Smooth muscle cell (in vitro differentiated cells): ENCODE results near the gene FAM180A. TPM values are rescaled to one million over a fixed set of nuclear protein-coding genes. Genes with fewer than 3 reads are reported as not detected.

Experiments used
- DNase-seq: peaks from one replicate; lab custom pipeline; 2025; ENCODE audit not compliant: unreplicated experiment; lab: John Stamatoyannopoulos, UW
- H2AFZ ChIP-seq: fragments of 200-600 bp; sonication (generic); 2 replicates; pipeline ENCODE4 v1.6.0; 2016; ENCODE audit warnings: antibody characterized with exemption, low read depth, mild to moderate bottlenecking
- H3F3A ChIP-seq: fragments of 200-600 bp; sonication (generic); 2 replicates; pipeline ENCODE4 v1.6.0; 2017; ENCODE audit warnings: antibody characterized with exemption, low read depth
- H3K27ac ChIP-seq: fragments of 200-600 bp; sonication (generic); 2 replicates; pipeline ENCODE4 v1.5.1; 2016; ENCODE audit warnings: low read depth, mild to moderate bottlenecking
- H3K27me3 ChIP-seq: fragments of 200-600 bp; sonication (generic); 2 replicates; pipeline ENCODE4 v1.6.1; 2016; ENCODE audit warnings: low read depth, mild to moderate bottlenecking
- H3K36me3 ChIP-seq: fragments of 200-600 bp; sonication (generic); 2 replicates; pipeline ENCODE4 v1.5.1; 2016; ENCODE audit warnings: low read depth
- H3K4me1 ChIP-seq: fragments of 200-600 bp; sonication (generic); 2 replicates; pipeline ENCODE4 v1.5.1; 2016; ENCODE audit warnings: low read depth
- H3K4me2 ChIP-seq: fragments of 200-600 bp; sonication (generic); 2 replicates; pipeline ENCODE4 v1.6.0; 2016; ENCODE audit warnings: mild to moderate bottlenecking
- H3K4me3 ChIP-seq: fragments of 200-600 bp; sonication (generic); 2 replicates; pipeline ENCODE4 v1.5.1; 2016; ENCODE audit warnings: mild to moderate bottlenecking
- H3K79me2 ChIP-seq: fragments of 200-600 bp; sonication (generic); 2 replicates; pipeline ENCODE4 v1.6.0; 2016; ENCODE audit warnings: low read depth, mild to moderate bottlenecking
- H3K9ac ChIP-seq: fragments of 200-600 bp; sonication (generic); 2 replicates; pipeline ENCODE4 v1.6.0; 2016; ENCODE audit warnings: low read depth
- H3K9me3 ChIP-seq: fragments of 200-600 bp; sonication (generic); replicated peaks from 2 replicates; pipeline ENCODE4 v1.5.1; 2016; ENCODE audit warnings: low read depth
- H4K20me1 ChIP-seq: fragments of 200-600 bp; sonication (generic); 2 replicates; pipeline ENCODE4 v1.6.0; 2016; ENCODE audit warnings: low read depth
- WGBS: methylation state at CpG from one replicate; pipeline ENCODE4 v1.1.7; 2016; ENCODE audit warnings: low lambda C conversion rate; 5-methylcytosine and 5-hydroxymethylcytosine counted together
- polyA plus RNA-seq: library from polyadenylated mRNA; unstranded; fragments of >200 nt; fragmentation: Nextera tagmentation; extraction: Ambion mirVana; gene quantifications from 2 replicates; pipeline ENCODE4 v1.2.1, GENCODE V29; 2016
- total RNA-seq: library from RNA; depleted of rRNA; stranded (reverse); fragments of >200 nt; gene quantifications from 2 replicates; pipeline ENCODE4 v1.2.3, GENCODE V29; 2014
- TF ChIP-seq, protein P1 (sequence below): fragments of 200-600 bp; sonication (generic); IDR thresholded peaks from 2 replicates; pipeline ENCODE4 v1.5.1; 2017; ENCODE audit warnings: borderline replicate concordance, mild to moderate bottlenecking, antibody characterized with exemption; ENCODE audit not compliant: insufficient read depth, poor library complexity, severe bottlenecking

Gene FAM180A
- total and polyA plus RNA-seq, 2 experiments from 2014 or later: 0.14 TPM; not detected in 1

GRCh38 chr7:135712796-135713195 lies 35.8 kb downstream of the FAM180A start:
- Histone ChIP-seq H3K9ac (no peak overlapping the region), H4K20me1 (no peaks in the 10 kb centered on the region), H3K27me3 (no peaks in the 10 kb centered on the region), H3K79me2 (no peaks in the 10 kb centered on the region), H3K9me3 (no peaks in the 10 kb centered on the region), H3K27ac (no peak overlapping the region), H3K4me1 (peaks cover 3% of the 10 kb centered on the region), H3K4me3 (no peak overlapping the region), H2AFZ (no peak overlapping the region), H3K4me2 (no peak overlapping the region), H3K36me3 (no peaks in the 10 kb centered on the region), H3F3A (peaks cover 12% of the 10 kb centered on the region)
- WGBS: 52% methylated on average over 7 of the region's 7 CpGs
- TF ChIP-seq, protein P1, sequence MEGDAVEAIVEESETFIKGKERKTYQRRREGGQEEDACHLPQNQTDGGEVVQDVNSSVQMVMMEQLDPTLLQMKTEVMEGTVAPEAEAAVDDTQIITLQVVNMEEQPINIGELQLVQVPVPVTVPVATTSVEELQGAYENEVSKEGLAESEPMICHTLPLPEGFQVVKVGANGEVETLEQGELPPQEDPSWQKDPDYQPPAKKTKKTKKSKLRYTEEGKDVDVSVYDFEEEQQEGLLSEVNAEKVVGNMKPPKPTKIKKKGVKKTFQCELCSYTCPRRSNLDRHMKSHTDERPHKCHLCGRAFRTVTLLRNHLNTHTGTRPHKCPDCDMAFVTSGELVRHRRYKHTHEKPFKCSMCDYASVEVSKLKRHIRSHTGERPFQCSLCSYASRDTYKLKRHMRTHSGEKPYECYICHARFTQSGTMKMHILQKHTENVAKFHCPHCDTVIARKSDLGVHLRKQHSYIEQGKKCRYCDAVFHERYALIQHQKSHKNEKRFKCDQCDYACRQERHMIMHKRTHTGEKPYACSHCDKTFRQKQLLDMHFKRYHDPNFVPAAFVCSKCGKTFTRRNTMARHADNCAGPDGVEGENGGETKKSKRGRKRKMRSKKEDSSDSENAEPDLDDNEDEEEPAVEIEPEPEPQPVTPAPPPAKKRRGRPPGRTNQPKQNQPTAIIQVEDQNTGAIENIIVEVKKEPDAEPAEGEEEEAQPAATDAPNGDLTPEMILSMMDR: no peak
- no peak for DNase-seq

DNA sequence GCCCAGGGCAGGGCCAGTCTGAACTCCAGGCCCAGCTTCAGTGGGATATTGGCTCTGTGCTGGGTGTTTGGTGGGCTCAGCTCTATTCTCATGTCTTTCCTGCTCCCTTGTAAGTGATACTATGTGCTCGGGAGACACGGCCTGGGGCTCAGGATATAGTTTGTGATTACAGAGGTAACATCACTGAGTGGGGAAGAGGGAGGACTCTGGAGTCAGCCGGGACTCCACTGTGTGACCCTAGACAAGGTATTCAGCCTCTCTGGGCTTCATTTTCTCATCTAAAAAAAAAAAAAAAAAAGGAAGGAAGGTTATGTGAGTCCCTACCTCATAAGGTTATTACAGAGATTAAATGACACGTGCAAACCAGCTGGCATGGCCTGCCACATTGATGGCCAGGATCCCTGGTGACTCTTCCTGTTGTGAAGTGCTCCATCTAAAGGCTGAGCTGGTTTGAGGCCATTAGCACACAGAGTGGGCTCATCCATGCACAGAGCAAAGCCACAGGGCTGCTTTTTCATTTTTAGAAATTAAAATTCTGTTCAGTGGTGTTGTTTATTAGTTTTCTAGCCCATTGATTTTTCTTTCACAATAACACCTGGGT lies 36.3 kb downstream of the FAM180A start:
- no peak for DNase-seq
- Histone ChIP-seq H3K36me3 (no peaks in the 10 kb centered on the region), H3K4me3 (no peak overlapping the region), H3K27me3 (no peaks in the 10 kb centered on the region), H3K4me1 (peaks cover 3% of the 10 kb centered on the region), H3K4me2 (no peak overlapping the region), H3K27ac (no peak overlapping the region), H3K9me3 (no peaks in the 10 kb centered on the region), H3K9ac (no peak overlapping the region), H2AFZ (no peak overlapping the region), H4K20me1 (no peaks in the 10 kb centered on the region), H3F3A (peaks cover 9% of the 10 kb centered on the region), H3K79me2 (no peaks in the 10 kb centered on the region)
- TF ChIP-seq, protein P1: no peak
- WGBS: 82% methylated on average over 4 of the region's 4 CpGs

DNA sequence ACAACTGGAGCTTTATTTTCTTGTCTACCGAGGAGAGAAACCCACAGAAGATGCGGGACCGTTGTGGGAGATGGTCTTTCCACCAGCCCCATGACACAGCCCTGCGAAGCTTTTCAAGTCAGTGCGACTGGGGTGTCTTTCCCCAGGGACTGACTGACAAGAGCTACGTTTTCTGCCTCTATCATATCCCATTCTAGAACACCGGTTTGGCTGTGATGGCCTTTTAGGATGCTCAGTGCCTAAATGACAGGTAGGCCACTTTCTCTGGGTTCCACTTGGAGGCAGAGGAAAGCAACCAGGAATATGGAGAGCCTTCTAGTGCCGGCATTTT lies 37.5 kb downstream of the FAM180A start:
- Histone ChIP-seq H4K20me1 (no peaks in the 10 kb centered on the region), H3K36me3 (no peaks in the 10 kb centered on the region), H3K9ac (no peak overlapping the region), H3K4me1 (peaks cover 3% of the 10 kb centered on the region), H3K79me2 (no peaks in the 10 kb centered on the region), H3K4me2 (no peak overlapping the region), H3F3A (peaks cover 6% of the 10 kb centered on the region), H3K4me3 (no peak overlapping the region), H3K9me3 (no peaks in the 10 kb centered on the region), H2AFZ (no peak overlapping the region), H3K27me3 (no peaks in the 10 kb centered on the region), H3K27ac (no peak overlapping the region)
- 67% methylated on average over 8 of the region's 8 CpGs for WGBS
- TF ChIP-seq, protein P1: no peak
- DNase-seq: no peak
